Hematopoietic multipotent progenitor cell treated with erythropoietin and hydrocortisone succinate and interleukin-3 and kit ligand, for 17 days (in vitro differentiated cells): ENCODE measurements around the gene DPY19L3.
"Not testable (repeated sequence)": the region's sequence is repeated elsewhere in the genome, so short reads cannot be mapped to it uniquely, and the experiment has no call there.

Experiments
- DNase-seq: peaks from one replicate; pipeline ENCODE4 v3.0.0-alpha.2; 2015; ENCODE audit warnings: low spot score

Gene DPY19L3

GRCh38 chr19:32396046-32396652 lies 9.4 kb upstream of the DPY19L3 start:
- no peak for DNase-seq

GRCh38 chr19:32397671-32398101 lies 7.9 kb upstream of the DPY19L3 start:
- no peak for DNase-seq

GRCh38 chr19:32401992-32402391 lies 3.6 kb upstream of the DPY19L3 start:
- DNase-seq, result no peak

DNA sequence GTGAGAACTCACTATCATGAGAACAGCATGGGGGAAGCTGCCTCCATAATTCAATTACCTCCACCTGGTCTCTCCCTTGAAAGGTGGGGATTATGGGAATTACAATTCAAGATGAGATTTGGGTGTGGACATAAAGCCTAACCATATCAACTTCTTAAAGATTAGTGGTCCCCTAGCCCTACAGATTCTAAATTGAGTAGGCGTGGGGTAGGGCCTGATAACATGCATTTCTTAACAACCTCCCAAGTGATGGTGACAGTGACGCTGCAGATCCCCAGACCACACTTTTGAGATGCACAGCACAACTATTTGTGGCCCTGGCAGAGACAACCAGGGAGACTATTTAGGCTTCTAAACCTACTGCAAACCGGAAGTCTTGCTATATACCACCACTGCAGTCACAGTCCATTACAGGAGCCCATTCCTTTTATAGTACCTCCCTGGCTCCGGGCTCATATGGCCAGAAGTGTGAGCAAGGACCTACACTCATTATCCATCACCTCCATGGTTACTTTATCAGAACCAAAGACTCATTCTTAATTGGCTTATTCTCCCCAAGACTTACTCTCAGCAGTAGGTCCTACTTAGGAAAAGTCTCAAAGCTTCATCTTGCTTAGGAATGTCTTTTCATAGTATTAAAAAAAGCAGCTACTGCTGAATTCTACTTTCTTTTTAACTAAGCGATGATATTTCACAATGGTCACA lies 2.1 kb upstream of the DPY19L3 start:
- no peak for DNase-seq

- DNase-seq, result no peak
Observed at GRCh38 chr19:32404213-32404932, 1.2 kb upstream of the DPY19L3 start.

DNA sequence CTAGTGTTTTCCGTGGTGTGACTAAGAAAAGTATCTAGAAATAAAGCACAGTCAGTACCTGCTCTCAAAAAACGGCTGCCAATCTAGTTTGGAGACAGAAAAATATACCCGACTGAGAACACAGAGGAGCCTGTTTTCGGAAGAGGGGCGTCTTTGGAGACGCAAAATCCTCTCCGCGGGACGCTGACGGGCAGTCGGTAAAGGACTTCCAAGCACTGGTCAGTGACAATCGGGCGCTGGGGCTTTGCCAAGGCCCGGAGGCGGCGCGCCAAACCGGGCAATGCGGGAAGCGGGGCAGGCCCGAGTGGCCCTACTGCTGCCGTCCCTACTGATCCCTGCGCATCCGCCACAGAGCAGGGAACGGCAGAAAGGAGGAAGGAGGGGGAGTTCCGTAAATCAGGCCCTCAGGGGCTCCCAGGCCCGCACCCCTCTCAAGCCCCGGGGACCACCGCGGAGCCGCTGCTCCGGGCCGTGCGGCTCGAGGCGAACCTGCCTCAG lies 588 bp upstream of the DPY19L3 start:
- peak; percentile 10 for DNase-seq

DNA sequence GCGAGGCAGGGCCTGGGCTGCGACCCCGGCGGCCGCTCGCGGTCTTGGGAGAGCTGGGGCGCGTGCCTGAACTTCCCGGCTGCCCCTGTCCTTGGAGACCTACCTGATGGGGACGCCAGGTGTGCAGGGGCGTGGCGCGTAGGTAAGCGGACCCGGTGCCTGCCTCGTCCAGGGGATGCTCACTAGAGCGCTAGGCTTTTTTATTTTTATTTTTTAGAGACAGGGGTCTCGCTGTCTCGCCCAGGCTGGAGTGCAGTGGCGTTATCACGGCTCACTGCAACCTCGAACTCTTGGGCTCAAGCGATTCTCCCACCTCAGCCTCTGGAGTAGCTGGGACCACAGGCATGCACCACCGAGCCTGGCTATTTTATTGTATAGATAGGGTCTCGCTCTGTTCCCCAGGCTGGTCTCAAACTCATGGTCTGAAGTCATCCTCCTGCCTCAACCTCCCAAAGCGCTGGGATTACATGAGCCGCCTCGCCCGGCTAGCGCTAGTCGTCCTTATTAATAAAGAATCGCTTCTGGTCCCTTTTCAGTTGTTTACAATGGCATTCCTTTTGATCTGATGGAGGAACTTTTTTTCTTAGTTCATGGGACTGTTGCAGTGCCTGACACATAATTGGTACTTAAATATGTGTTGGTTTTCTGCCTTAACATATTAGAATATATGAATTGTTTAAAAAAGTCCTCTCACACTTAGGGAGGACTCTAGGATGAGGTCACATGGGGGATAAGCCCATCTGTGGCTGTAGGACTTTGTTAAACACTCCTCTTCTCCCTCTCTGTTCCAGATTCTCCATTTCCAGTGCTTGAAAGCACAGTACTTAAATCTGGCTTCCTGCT lies 812 bp downstream of the DPY19L3 start:
- no peak for DNase-seq

- DNase-seq, result no peak
Observed at GRCh38 chr19:32407004-32407992, 1.7 kb downstream of the DPY19L3 start.

DNA sequence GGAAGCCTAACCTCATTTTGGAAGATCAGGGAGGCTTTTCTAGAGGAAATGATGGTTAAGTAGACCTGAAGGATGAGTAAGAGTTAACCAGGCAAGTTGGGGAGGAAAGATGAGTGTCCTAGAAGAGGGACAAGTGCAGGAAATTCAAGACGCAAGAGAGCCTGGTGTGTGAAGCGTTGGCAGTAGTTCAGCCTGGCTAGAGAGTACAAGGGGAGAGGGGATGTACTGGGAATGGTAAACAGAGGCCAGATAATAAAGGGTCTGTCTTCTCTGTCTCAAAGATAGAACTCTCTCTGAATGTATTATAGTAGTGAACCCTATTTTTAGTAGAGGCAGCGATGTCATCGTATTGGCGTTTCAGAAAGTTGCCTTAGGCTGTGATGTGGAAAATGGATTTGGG lies 9.7 kb downstream of the DPY19L3 start:
- no peak for DNase-seq

GRCh38 chr19:32415669-32416068 lies 10.1 kb downstream of the DPY19L3 start:
- DNase-seq, result no peak

DNA sequence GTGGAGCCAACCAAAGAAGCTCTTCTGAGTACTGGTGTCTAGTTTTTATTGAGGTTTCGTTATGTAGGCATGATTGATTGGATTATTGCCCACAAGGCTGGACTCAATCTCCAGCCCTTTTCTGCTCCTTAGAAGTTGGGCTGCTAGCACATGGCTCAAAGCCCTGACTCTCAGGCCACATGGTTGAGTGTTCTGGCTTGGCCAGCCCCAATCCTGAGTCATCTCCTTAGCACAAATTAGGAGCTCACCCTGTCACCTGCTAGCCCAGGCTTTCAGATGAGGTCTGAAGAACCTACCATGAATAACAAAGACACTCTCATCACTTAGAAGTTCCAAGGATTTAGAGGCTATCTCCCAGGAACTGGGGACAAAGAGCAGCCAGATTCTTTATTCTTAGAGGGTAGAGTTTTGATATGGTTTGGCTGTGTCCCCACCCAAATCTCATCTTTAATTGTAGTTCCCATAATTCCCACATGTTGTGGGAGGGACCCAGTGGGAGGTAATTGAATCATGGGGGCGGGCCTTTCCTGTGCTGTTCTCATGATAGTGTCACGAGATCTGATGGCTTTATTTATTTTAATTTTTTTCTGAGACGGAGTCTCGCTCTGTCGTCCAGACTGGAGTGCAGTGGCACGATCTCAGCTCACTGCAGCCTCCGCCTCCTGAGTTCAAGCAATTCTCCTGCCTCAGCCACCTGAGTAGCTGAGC lies 11.3 kb downstream of the DPY19L3 start:
- DNase-seq, result no peak

DNA sequence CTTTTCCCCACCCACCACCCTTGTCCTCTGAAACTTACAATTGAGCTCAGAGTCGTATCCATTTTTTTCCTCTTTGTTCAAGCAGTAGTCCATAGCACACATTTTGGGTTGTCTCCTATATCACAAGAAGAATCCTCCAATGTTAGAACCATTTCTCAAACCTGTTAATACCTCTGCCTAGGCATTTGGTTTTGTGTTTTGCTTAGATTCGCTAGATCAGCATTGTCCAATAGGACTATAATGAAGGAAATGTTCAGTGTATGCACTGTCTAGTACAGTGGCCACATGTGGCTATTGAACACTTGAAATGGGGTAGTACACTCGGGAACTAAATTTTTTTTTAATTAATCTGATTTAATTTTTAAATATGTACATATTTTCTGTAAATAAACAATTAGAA lies 12.6 kb downstream of the DPY19L3 start:
- no peak for DNase-seq

GRCh38 chr19:32421589-32422361 lies 16.2 kb downstream of the DPY19L3 start:
- DNase-seq, result no peak

DNA sequence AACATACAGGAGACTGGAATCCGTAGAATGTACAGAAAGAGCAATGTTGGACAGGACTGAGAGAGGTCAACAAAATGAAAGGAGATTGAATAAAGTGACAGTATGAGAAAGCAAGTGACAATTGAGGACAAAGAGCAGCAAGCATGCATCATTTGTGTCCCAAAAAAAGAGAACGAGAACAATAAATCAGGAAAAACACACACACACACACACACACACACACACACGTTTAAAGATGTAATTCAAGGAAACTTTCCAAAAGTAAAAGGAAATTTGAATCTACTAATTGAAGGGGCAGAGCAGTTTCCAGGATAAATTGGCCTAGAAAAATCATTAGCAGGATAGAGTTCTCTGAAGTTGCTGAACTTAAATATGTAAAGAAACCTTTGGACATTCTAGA lies 16.9 kb downstream of the DPY19L3 start:
- DNase-seq, result no peak

DNA sequence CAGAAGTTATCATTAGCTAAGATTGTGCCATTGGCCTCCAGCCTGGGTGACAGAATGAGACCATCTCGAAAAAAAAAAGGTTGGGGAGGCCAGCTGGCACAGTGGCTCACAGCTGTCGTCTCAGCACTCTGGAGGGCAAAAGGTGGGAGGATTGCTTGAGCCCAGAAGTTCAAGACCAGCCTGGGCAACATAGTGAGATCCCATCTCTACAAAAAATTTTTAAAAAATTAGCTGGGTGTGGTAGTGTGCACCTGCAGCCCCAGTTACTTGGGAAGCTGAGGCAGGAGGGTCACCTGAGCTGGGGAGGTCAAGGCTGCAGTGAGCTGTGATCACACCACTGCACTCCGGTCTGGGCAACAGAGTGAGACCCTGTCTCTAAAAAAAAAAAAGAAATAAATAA lies 18.4 kb downstream of the DPY19L3 start:
- not testable (repeated sequence) for DNase-seq

DNA sequence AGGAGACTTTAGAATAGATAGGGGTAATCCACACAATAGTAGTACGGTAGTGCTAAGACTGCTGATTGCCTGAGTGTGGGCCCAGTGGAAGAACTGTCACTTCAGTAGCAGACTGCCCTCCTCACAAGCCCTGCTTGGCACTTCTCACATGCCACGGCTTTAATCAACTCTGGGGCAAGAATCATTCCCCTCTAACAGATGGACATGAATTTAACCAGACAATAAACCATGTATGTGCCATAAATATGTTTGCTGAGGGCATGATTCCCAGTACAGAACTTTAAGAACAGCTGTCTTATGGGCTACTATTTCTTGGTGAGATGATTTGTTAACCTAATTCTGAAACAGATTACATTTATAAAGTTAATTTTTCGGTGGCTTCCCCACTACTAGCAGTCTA lies 22.0 kb downstream of the DPY19L3 start:
- no peak for DNase-seq

DNA sequence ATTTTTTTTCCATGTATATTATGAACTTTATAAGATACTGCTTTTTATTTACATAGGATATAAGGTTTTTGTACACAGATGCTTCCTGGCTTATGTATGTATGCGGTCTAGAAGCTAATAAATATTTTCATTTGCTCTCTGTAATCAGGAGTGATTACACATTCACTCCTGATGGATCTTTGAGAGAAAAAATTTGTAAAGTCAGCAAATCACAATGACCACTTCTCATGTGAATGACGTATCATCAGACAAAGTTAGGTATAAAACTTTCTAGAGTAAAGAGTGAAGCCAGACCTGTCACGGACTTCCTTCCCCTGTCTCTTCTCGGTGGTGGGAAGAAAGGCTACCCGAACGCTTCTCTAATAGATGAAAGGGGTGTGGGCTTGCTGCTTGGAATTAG lies 31.1 kb downstream of the DPY19L3 start:
- no peak for DNase-seq

- no peak for DNase-seq
Observed at GRCh38 chr19:32437096-32437495, 31.5 kb downstream of the DPY19L3 start.

- no peak for DNase-seq
Observed at GRCh38 chr19:32438751-32439150, 33.2 kb downstream of the DPY19L3 start.

- DNase-seq, result no peak
Observed at GRCh38 chr19:32442650-32443049, 37.1 kb downstream of the DPY19L3 start.
